ENCODE results near the gene UQCC3.
"Not testable (repeated sequence)": the region's sequence is repeated elsewhere in the genome, so short reads cannot be mapped to it uniquely, and the experiment has no call there.

Gene UQCC3

DNA sequence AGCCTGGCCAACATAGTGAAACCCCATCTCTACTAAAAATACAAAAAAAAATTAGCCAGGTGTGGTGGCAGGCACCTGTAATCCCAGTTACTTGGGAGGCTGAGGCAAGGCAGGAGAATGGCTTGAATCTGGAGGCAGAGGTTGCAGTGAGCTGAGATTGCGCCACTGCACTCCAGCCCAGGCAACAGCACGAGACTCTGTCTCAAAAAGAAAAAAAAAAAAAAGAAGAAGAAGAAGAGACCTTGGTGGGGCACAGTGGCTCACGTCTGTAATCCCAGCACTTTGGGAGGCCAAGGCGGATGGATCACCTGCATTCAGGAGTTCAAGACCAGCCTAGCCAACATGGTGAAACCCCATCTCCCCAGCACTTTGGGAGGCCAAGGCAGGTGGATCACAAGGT lies 32.4 kb downstream of the UQCC3 start:
- H3K27ac ChIP-seq (ENCODE audit: low read length); H3K4me3 ChIP-seq (ENCODE audit: low read length in 2 of 2); H3K36me3 ChIP-seq (ENCODE audit: control insufficient read depth in 2 of 2, insufficient read depth in 2 of 2, low read length in 2 of 2); H3K27me3 ChIP-seq (ENCODE audit: control insufficient read depth in 1 of 2, insufficient read depth in 2 of 2, low read length in 2 of 2); H3K9me3 ChIP-seq (ENCODE audit: control insufficient read depth in 2 of 2, low read length in 2 of 2); H3K9ac ChIP-seq (ENCODE audit: low read length in 2 of 2): not testable (repeated sequence)
- peaks cover 34% of the 10 kb centered on the region for H3K4me1 ChIP-seq (ENCODE audit: control insufficient read depth, insufficient read depth, low read length)

DNA sequence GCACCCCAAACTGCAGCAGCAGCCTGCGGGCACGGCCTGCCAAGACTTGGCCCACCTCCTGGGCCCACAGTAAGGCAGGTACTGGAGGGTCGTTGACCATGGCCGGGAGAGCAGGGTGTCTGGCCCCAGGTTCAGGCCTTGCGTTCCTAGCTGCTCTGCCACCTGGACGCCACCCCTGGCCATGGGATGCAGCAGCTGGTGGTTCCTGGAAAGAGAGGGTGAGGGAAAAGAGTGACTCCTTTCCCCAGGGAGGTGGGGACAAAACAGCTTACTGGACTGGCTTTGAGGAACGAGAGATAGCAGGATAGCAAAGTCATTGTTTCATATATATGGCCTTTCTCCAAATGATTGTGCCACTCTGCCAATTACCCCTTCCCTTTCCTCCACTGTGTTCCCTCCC lies 33.9 kb downstream of the UQCC3 start:
- Histone ChIP-seq H3K9me3 (ENCODE audit: control insufficient read depth in 2 of 2, low read length in 2 of 2) (no peaks in the 10 kb centered on the region), H3K4me3 (ENCODE audit: low read length in 2 of 2) (peak overlapping the region; percentile 58 to 88), H3K27ac (ENCODE audit: low read length) (peak overlapping the region; percentile 91), H3K9ac (ENCODE audit: low read length in 2 of 2) (peak overlapping the region; percentile 47 to 84), H3K27me3 (ENCODE audit: control insufficient read depth in 1 of 2, insufficient read depth in 2 of 2, low read length in 2 of 2) (no peaks in the 10 kb centered on the region), H3K36me3 (ENCODE audit: control insufficient read depth in 2 of 2, insufficient read depth in 2 of 2, low read length in 2 of 2) (peaks cover 0 to 9% of the 10 kb centered on the region in 2 donors), H3K4me1 (ENCODE audit: control insufficient read depth, insufficient read depth, low read length) (peaks cover 47% of the 10 kb centered on the region)

DNA sequence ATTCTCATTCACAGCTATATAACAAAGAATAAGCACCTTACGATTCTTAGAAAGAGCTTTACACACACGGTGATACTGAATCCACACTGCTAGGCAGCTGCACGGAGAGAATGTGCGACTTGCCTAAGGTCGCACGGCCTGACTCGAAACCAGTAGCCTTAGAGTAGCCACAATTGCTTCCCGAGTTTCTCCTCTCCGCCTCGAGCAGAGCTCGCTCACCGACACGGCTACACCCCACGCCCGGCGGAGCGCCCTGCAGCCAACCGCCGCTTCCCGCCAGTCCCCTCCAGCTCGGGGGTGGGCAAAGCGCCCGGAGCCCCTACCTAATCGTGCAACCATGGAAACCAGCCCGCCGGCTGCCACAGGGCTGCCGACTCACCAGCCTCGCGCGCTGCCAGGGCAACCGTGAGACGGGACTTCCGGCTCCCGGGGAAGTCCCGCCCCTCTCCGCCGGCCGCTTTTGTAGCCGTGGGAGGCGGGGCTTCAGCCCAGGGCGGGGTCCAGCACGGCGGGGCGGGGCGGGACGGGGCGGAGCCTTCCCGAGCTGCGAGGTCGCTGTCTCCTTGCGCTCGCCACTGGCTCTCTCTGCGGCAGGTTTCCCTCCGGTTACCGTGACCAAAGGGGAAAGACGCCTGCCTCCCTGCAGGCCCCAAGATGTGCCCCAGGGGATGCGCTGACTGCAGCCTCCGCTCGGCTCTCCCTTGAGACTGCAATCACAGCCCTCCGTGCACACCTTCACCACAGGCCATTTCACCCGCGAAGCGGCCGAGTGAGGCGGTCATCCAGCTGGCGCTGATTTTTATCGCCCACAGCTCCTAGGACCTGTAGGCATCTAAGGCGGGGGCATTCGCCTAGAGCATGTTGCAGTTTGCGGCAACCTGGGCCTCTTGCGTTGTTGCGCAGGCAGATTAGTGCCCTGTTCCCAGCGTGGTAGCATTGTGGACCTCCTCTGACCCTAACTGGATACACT lies 34.7 kb downstream of the UQCC3 start:
- peak overlapping the region; percentile 91 for H3K27ac ChIP-seq (ENCODE audit: low read length)
- no peaks in the 10 kb centered on the region for H3K27me3 ChIP-seq (ENCODE audit: control insufficient read depth in 1 of 2, insufficient read depth in 2 of 2, low read length in 2 of 2)
- H3K9ac ChIP-seq (ENCODE audit: low read length in 2 of 2) = peak overlapping the region; percentile 68 to 84
- peaks cover 0 to 12% of the 10 kb centered on the region in 2 donors for H3K36me3 ChIP-seq (ENCODE audit: control insufficient read depth in 2 of 2, insufficient read depth in 2 of 2, low read length in 2 of 2)
- H3K9me3 ChIP-seq (ENCODE audit: control insufficient read depth in 2 of 2, low read length in 2 of 2) = no peaks in the 10 kb centered on the region
- peaks cover 51% of the 10 kb centered on the region for H3K4me1 ChIP-seq (ENCODE audit: control insufficient read depth, insufficient read depth, low read length)
- H3K4me3 ChIP-seq (ENCODE audit: low read length in 2 of 2) = peak overlapping the region; percentile 81 to 88

DNA sequence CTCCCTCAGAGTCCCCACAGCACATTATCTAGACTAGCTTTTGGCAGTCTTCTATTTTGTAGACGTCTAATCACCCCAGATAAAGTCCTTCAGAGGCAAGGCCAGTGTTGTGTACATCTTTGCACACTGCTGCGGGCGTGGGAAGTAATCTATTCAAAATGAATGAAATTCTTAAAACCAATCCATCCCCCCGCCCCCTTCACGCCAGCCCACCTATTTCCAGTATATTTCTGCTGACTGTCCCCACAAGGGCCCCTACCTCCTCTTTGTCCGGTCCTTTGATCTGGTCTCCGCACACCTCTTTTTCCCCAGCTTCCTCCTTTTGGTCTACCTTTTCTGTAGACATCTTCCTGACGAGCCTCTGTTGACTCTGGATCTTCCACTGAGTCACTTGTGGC lies 35.4 kb downstream of the UQCC3 start:
- H3K27ac ChIP-seq (ENCODE audit: low read length) = peak overlapping the region; percentile 91
- H3K36me3 ChIP-seq (ENCODE audit: control insufficient read depth in 2 of 2, insufficient read depth in 2 of 2, low read length in 2 of 2) = peaks cover 5 to 14% of the 10 kb centered on the region in 2 donors
- H3K4me3 ChIP-seq (ENCODE audit: low read length in 2 of 2) = peak overlapping the region; percentile 81 to 88
- H3K9ac ChIP-seq (ENCODE audit: low read length in 2 of 2) = peak overlapping the region; percentile 68 to 79
- H3K9me3 ChIP-seq (ENCODE audit: control insufficient read depth in 2 of 2, low read length in 2 of 2) = no peaks in the 10 kb centered on the region
- H3K4me1 ChIP-seq (ENCODE audit: control insufficient read depth, insufficient read depth, low read length) = peaks cover 51% of the 10 kb centered on the region
- H3K27me3 ChIP-seq (ENCODE audit: control insufficient read depth in 1 of 2, insufficient read depth in 2 of 2, low read length in 2 of 2) = no peaks in the 10 kb centered on the region

DNA sequence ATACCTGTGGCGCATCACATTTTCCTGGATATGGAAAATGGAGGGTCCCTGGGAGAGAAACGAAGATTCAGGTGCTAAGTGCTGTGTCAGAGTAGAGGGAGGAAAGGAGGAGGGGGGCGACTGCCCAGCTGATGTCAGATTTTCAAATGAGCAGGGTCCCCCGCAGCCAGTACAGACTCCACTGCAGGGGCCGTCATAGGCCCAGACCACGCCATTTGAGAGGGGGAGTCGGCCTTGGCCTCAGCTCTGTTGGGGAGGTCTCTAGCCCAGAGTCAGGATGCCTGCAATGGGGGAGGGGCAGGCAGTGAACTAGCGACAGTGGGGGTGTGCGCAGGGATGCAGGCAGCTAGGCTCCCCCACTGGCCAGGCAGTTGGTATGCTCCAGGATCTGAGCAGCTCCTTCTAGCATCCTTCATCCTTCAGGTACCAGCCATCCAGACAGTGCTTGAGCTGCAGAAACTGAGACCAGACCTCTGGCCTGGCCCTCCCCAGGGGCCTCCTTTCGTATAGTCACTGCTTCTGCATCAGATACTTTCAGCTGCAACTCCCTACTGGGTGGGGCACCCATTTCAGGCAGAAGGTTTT lies 35.9 kb downstream of the UQCC3 start, which contains the start of the genes BSCL2 and GNG3:
BSCL2 (minus strand) TSS at position 148 of the 585 bp plus-strand sequence. CDS start 229 bp downstream, outside the sequence.
GNG3 (plus strand) TSS at position 400 of the 585 bp plus-strand sequence. CDS start 620 bp downstream, outside the sequence.
- Histone ChIP-seq H3K9me3 (ENCODE audit: control insufficient read depth in 2 of 2, low read length in 2 of 2) (no peaks in the 10 kb centered on the region), H3K36me3 (ENCODE audit: control insufficient read depth in 2 of 2, insufficient read depth in 2 of 2, low read length in 2 of 2) (peaks cover 5 to 15% of the 10 kb centered on the region in 2 donors), H3K4me1 (ENCODE audit: control insufficient read depth, insufficient read depth, low read length) (peaks cover 51% of the 10 kb centered on the region)

DNA sequence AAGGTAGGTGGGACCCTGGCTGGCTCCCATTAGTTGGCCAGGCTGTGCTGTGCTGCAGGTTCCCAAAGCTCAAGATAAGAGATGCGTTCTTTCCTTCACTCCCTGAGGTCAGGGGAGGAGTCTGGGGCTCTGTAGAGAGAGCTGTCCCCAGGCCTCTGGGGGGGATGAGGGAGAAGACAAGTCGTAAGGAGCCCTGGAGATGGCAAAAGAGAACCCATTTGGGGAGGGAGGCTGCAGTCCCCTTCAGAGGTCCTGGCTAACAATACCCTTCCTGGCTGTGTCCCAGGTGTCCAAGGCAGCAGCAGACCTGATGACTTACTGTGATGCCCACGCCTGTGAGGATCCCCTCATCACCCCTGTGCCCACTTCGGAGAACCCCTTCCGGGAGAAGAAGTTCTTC lies 36.9 kb downstream of the UQCC3 start:
- Histone ChIP-seq H3K27me3 (ENCODE audit: control insufficient read depth in 1 of 2, insufficient read depth in 2 of 2, low read length in 2 of 2) (no peaks in the 10 kb centered on the region), H3K4me3 (ENCODE audit: low read length in 2 of 2) (peak overlapping the region; percentile 87 to 91), H3K9ac (ENCODE audit: low read length in 2 of 2) (peak overlapping the region; percentile 93), H3K36me3 (ENCODE audit: control insufficient read depth in 2 of 2, insufficient read depth in 2 of 2, low read length in 2 of 2) (peaks cover 5 to 16% of the 10 kb centered on the region in 2 donors), H3K9me3 (ENCODE audit: control insufficient read depth in 2 of 2, low read length in 2 of 2) (no peaks in the 10 kb centered on the region), H3K27ac (ENCODE audit: low read length) (peak overlapping the region; percentile 96), H3K4me1 (ENCODE audit: control insufficient read depth, insufficient read depth, low read length) (peaks cover 51% of the 10 kb centered on the region)

More for the DNA sequence above, 35.9 kb downstream of the UQCC3 start, which contains the start of the genes BSCL2 and GNG3:
- peak within 1 kb of the TSS; percentile 79 to 93 for H3K9ac ChIP-seq (ENCODE audit: low read length in 2 of 2)
- peak within 1 kb of the TSS; percentile 87 to 91 for H3K4me3 ChIP-seq (ENCODE audit: low read length in 2 of 2)
- H3K27ac ChIP-seq (ENCODE audit: low read length) = peak within 1 kb of the TSS; percentile 96
- H3K27me3 ChIP-seq (ENCODE audit: control insufficient read depth in 1 of 2, insufficient read depth in 2 of 2, low read length in 2 of 2) = no peaks in the 10 kb centered on the region

DNA sequence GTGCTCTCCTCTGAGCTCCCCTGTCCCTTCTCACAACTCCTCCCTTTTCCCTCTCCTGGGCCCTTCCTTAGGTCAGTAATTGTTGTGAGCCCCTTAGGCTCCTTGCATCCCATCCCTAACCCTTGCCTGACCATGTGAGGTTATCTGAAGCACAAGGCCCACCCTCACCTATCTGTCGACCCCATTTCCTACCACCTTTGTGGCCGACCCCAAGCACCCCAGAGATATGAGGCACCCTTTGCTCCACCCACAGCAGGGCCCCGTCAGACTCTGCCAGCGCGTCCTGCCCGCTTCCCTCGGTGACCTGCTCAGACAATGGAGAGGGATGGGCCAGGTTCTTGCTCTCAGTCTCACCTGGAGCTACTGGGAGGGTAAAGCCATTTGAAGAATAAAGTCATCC lies 37.3 kb downstream of the UQCC3 start:
- Histone ChIP-seq H3K4me1 (ENCODE audit: control insufficient read depth, insufficient read depth, low read length) (peaks cover 51% of the 10 kb centered on the region), H3K27me3 (ENCODE audit: control insufficient read depth in 1 of 2, insufficient read depth in 2 of 2, low read length in 2 of 2) (no peaks in the 10 kb centered on the region)

DNA sequence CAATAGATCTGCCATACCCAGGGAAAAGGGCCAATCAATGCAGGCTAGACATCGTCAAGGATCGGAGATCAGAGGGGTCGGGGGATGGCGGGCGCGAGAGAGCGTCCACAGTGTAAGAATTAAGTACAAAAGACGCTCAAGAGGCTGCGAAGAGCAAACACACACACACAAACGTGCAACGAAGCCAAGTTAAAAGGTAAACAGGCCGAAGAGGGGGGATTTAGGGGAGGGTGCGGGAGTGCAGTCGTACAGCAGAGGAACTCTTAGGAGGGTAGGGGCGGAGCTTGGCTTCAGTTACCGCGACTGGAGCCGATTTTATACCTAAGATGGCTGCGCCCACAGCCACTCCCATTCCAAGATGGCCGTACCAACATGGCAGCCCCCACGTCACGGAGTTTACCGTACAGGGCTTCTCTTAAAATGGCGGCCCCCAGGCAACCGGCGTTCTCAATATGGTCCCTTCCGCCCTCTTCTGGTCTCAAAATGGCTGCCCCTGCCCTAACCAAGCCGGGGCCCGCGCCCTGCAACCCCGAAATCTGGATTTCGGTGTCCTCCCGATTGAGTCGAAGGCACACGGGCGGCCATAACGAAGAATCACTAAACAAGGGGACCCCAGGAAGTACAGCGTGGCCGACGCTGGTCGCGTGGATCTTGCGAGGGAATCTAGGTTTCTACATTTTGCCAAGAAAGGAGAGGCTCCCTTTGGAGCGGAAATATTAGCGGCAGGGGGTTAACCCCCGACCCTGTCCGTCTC lies 38.0 kb downstream of the UQCC3 start:
- Histone ChIP-seq H3K27ac (ENCODE audit: low read length) (peak overlapping the region; percentile 96), H3K4me3 (ENCODE audit: low read length in 2 of 2) (peak overlapping the region; percentile 87 to 91), H3K4me1 (ENCODE audit: control insufficient read depth, insufficient read depth, low read length) (peaks cover 51% of the 10 kb centered on the region), H3K36me3 (ENCODE audit: control insufficient read depth in 2 of 2, insufficient read depth in 2 of 2, low read length in 2 of 2) (peaks cover 8 to 25% of the 10 kb centered on the region in 2 donors), H3K27me3 (ENCODE audit: control insufficient read depth in 1 of 2, insufficient read depth in 2 of 2, low read length in 2 of 2) (no peaks in the 10 kb centered on the region), H3K9ac (ENCODE audit: low read length in 2 of 2) (peak overlapping the region; percentile 93 to 96), H3K9me3 (ENCODE audit: control insufficient read depth in 2 of 2, low read length in 2 of 2) (no peaks in the 10 kb centered on the region)

More for the DNA sequence above, 37.3 kb downstream of the UQCC3 start:
- Histone ChIP-seq H3K9me3 (ENCODE audit: control insufficient read depth in 2 of 2, low read length in 2 of 2) (no peaks in the 10 kb centered on the region), H3K36me3 (ENCODE audit: control insufficient read depth in 2 of 2, insufficient read depth in 2 of 2, low read length in 2 of 2) (peaks cover 5 to 20% of the 10 kb centered on the region in 2 donors), H3K9ac (ENCODE audit: low read length in 2 of 2) (peak overlapping the region; percentile 93), H3K27ac (ENCODE audit: low read length) (peak overlapping the region; percentile 96), H3K4me3 (ENCODE audit: low read length in 2 of 2) (peak overlapping the region; percentile 87 to 91)

DNA sequence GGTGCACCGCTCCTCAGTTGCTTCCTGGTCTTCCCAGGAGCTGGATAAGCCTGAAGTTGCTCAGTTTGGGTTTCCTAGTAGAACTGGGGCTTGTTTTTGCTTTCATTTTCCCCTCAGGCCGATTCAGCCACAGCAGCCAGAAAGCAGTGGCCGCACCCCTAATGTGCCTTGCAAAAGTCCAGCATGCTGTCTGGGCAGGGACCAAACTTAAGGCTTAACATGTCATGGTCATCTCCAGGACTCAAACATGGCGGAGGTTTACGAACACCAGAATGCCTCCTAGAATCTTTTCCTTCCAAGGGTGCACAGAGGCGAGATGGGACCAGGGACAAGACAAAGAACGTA lies 38.5 kb downstream of the UQCC3 start:
- peaks cover 53% of the 10 kb centered on the region for H3K4me1 ChIP-seq (ENCODE audit: control insufficient read depth, insufficient read depth, low read length)

DNA sequence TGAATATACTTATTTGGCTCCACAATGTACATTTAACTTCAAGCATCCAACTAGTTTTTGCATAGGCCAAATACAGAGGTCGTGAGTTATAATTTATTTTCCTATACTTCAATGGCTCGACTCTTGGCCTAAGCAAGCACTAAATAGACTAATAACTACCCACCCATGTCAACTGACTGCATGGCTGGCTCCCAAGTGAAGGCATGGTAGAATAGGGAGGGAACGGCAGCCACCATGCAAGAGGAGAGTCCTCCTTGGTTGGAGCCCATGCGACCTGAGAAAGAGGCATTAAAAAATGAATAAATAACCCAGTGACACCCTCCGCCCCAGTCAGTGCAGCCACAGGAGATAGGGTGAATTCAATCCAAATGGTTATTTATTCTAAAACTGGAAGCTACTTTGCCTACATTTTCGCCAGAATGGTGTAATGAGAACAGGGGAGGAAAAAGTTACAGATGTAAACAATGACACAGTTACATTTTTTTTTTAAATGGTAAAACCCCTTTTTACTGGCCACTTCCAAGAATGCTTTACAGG lies 40.9 kb downstream of the UQCC3 start:
- H3K4me1 ChIP-seq (ENCODE audit: control insufficient read depth, insufficient read depth, low read length) = peaks cover 31% of the 10 kb centered on the region
- peaks cover 30 to 49% of the 10 kb centered on the region in 2 donors for H3K36me3 ChIP-seq (ENCODE audit: control insufficient read depth in 2 of 2, insufficient read depth in 2 of 2, low read length in 2 of 2)
- no peak overlapping the region for H3K9ac ChIP-seq (ENCODE audit: low read length in 2 of 2)

More for the DNA sequence above, 38.5 kb downstream of the UQCC3 start:
- Histone ChIP-seq H3K9ac (ENCODE audit: low read length in 2 of 2) (peak overlapping the region; percentile 93 to 96), H3K36me3 (ENCODE audit: control insufficient read depth in 2 of 2, insufficient read depth in 2 of 2, low read length in 2 of 2) (peaks cover 12 to 28% of the 10 kb centered on the region in 2 donors), H3K27me3 (ENCODE audit: control insufficient read depth in 1 of 2, insufficient read depth in 2 of 2, low read length in 2 of 2) (no peaks in the 10 kb centered on the region), H3K27ac (ENCODE audit: low read length) (peak overlapping the region; percentile 96), H3K4me3 (ENCODE audit: low read length in 2 of 2) (peak overlapping the region; percentile 83 to 91), H3K9me3 (ENCODE audit: control insufficient read depth in 2 of 2, low read length in 2 of 2) (no peaks in the 10 kb centered on the region)

More for the DNA sequence above, 40.9 kb downstream of the UQCC3 start:
- Histone ChIP-seq H3K27me3 (ENCODE audit: control insufficient read depth in 1 of 2, insufficient read depth in 2 of 2, low read length in 2 of 2) (no peaks in the 10 kb centered on the region), H3K27ac (ENCODE audit: low read length) (no peak overlapping the region), H3K9me3 (ENCODE audit: control insufficient read depth in 2 of 2, low read length in 2 of 2) (no peaks in the 10 kb centered on the region), H3K4me3 (ENCODE audit: low read length in 2 of 2) (no peak overlapping the region)

Data from stomach smooth muscle (tissue), 2 donors.